HG03135 (cell line): ENCODE measurements around the gene CDA.
"Not testable (repeated sequence)": the region's sequence is repeated elsewhere in the genome, so short reads cannot be mapped to it uniquely, and the experiment has no call there.

Experiments used
- ATAC-seq: cut with Tn5 transposase; IDR thresholded peaks from one replicate; pipeline ENCODE4 v1.9.1; 2021; ENCODE audit warnings: mild to moderate bottlenecking, moderate library complexity; ENCODE audit not compliant: unreplicated experiment

Gene CDA

GRCh38 chr1:20586953-20587660 is 1.8 kb upstream of the CDA start:
- ATAC-seq: no peak

GRCh38 chr1:20587661-20588053 is 1.2 kb upstream of the CDA start:
- ATAC-seq: no peak

GRCh38 chr1:20589331-20590278 is 708 bp downstream of the CDA start:
- ATAC-seq: no peak

GRCh38 chr1:20590306-20590777 is 1.4 kb downstream of the CDA start:
- ATAC-seq: no peak

- no peak for ATAC-seq
Observed at GRCh38 chr1:20593756-20594155, 4.9 kb downstream of the CDA start.

GRCh38 chr1:20594746-20595145 is 5.8 kb downstream of the CDA start:
- no peak for ATAC-seq

- no peak for ATAC-seq
Observed at GRCh38 chr1:20596106-20596505, 7.2 kb downstream of the CDA start.

GRCh38 chr1:20597650-20598049 is 8.8 kb downstream of the CDA start:
- ATAC-seq: no peak

- ATAC-seq: no peak
Observed at GRCh38 chr1:20600156-20600555, 11.3 kb downstream of the CDA start.

- no peak for ATAC-seq
Observed at GRCh38 chr1:20601129-20601825, 12.4 kb downstream of the CDA start.

GRCh38 chr1:20602851-20603450 is 14.1 kb downstream of the CDA start:
- ATAC-seq: no peak

GRCh38 chr1:20603504-20604464 is 14.9 kb downstream of the CDA start:
- ATAC-seq: no peak

GRCh38 chr1:20604678-20605077 is 15.8 kb downstream of the CDA start:
- no peak for ATAC-seq

GRCh38 chr1:20606801-20607570 is 18.1 kb downstream of the CDA start:
- ATAC-seq: not testable (repeated sequence)

GRCh38 chr1:20609541-20609940 is 20.6 kb downstream of the CDA start:
- no peak for ATAC-seq

GRCh38 chr1:20610970-20611369 is 22.1 kb downstream of the CDA start:
- no peak for ATAC-seq

GRCh38 chr1:20611652-20612051 is 22.8 kb downstream of the CDA start:
- ATAC-seq: no peak

GRCh38 chr1:20612221-20612746 is 23.4 kb downstream of the CDA start:
- ATAC-seq: no peak

GRCh38 chr1:20614131-20614579 is 25.3 kb downstream of the CDA start:
- ATAC-seq: no peak
